ENCODE measurements around the gene RAB11B. TPM values are rescaled to one million over a fixed set of nuclear protein-coding genes. Genes with fewer than 3 reads are reported as not detected.

RAB11B gene
- total and polyA plus RNA-seq, 2 of the 13 experiments (the other 11 are each of a cell fraction or from before 2014, with no cell fraction given) = 6.0 to 28.4 TPM

DNA sequence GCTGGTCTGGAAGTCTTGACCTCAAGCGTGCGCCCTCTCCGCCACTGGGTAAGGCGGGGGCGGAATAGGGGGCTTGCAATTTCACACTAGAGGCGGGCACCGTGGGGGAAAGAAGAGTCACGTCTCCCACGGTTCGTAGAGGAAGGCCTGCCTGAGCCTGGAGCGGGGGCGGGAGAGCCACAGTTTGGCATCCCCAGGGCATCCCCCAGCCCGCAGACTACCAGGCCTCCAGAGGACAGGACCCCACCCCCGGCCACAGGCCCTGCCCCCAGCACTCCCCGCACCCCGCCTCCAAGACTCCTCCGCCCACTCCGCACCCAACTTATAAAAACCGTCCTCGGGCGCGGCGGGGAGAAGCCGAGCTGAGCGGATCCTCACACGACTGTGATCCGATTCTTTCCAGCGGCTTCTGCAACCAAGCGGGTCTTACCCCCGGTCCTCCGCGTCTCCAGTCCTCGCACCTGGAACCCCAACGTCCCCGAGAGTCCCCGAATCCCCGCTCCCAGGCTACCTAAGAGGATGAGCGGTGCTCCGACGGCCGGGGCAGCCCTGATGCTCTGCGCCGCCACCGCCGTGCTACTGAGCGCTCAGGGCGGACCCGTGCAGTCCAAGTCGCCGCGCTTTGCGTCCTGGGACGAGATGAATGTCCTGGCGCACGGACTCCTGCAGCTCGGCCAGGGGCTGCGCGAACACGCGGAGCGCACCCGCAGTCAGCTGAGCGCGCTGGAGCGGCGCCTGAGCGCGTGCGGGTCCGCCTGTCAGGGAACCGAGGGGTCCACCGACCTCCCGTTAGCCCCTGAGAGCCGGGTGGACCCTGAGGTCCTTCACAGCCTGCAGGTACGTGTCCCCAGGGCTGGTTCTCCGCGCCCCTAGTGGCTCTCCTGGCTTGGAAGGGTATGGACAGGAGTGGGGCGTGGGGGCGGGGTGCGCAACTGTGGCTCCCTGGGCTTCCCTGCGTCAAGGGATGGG is 26.1 kb upstream of the RAB11B start, which contains the start of gene ANGPTL4 (continued):
- TF ChIP-seq ZNF230 (CRISPR knock-in tag; IDR thresholded peaks at IDR 0.05) (peak; percentile 80; the same call in 1 of the 2 replicates), GATAD2A (CRISPR knock-in tag; IDR thresholded peaks at IDR 0.05) (peak; percentile 29; the same call in 1 of the 2 replicates), ZNF260 (CRISPR knock-in tag; IDR thresholded peaks at IDR 0.05; ENCODE audit: borderline replicate concordance, low read depth) (no peak)
- TF ChIP-seq, protein P1, sequence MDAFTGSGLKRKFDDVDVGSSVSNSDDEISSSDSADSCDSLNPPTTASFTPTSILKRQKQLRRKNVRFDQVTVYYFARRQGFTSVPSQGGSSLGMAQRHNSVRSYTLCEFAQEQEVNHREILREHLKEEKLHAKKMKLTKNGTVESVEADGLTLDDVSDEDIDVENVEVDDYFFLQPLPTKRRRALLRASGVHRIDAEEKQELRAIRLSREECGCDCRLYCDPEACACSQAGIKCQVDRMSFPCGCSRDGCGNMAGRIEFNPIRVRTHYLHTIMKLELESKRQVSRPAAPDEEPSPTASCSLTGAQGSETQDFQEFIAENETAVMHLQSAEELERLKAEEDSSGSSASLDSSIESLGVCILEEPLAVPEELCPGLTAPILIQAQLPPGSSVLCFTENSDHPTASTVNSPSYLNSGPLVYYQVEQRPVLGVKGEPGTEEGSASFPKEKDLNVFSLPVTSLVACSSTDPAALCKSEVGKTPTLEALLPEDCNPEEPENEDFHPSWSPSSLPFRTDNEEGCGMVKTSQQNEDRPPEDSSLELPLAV (CRISPR knock-in tag; conservative IDR thresholded peaks at IDR 0.05; ENCODE audit: low read depth) = no peak
- TF ChIP-seq, protein P2, sequence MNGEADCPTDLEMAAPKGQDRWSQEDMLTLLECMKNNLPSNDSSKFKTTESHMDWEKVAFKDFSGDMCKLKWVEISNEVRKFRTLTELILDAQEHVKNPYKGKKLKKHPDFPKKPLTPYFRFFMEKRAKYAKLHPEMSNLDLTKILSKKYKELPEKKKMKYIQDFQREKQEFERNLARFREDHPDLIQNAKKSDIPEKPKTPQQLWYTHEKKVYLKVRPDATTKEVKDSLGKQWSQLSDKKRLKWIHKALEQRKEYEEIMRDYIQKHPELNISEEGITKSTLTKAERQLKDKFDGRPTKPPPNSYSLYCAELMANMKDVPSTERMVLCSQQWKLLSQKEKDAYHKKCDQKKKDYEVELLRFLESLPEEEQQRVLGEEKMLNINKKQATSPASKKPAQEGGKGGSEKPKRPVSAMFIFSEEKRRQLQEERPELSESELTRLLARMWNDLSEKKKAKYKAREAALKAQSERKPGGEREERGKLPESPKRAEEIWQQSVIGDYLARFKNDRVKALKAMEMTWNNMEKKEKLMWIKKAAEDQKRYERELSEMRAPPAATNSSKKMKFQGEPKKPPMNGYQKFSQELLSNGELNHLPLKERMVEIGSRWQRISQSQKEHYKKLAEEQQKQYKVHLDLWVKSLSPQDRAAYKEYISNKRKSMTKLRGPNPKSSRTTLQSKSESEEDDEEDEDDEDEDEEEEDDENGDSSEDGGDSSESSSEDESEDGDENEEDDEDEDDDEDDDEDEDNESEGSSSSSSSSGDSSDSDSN (CRISPR knock-in tag; IDR thresholded peaks at IDR 0.05) = peak; percentile 82

DNA sequence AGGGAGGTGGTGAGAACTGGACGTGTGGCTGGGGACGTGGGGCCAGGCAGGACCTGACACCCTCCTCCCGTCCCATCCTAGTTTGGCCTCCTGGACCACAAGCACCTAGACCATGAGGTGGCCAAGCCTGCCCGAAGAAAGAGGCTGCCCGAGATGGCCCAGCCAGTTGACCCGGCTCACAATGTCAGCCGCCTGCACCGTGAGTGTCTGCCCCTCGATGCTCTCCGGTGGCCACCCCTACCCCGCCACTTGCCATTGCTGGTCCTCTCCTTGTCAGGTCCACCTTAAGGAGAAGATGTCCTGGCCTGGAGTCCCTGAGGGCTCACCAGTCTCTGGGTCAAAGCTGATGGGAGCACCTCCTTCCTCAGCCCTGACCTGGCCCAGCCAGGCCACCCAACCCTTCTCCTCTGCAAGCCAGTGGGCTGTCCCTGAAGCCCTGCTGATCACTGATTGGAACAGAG is 24.0 kb upstream of the RAB11B start:
- ATAC-seq (no peak), FAIRE-seq (no peak), DNase-seq (ENCODE audit: low spot score) (no peak)
- Histone ChIP-seq H3K27me3 (ENCODE audit: control insufficient read depth in 1 of 2, insufficient read depth in 2 of 2, low read length in 2 of 2) (peaks cover 0 to 3% of the 10 kb centered on the region in 2 experiments; a peak in 1 of 5 replicates), H3K9ac (ENCODE audit: insufficient read depth, low read depth, low read length) (no peak overlapping the region), H3K79me2 (ENCODE audit: insufficient read depth, low read length) (no peaks in the 10 kb centered on the region), H4K20me1 (ENCODE audit: insufficient read depth, low read length) (no peaks in the 10 kb centered on the region), H2AFZ (ENCODE audit: low read length) (no peak overlapping the region), H3K4me3 (replicated peaks in 1 of 3; ENCODE audit: insufficient read depth in 1 of 3, low read depth in 2 of 3, low read length in 3 of 3) (no peak overlapping the region; a peak in 1 of 6 replicates), H3K36me3 (replicated peaks in 1 of 2; ENCODE audit: control insufficient read depth in 1 of 2, insufficient read depth in 2 of 2, low read length in 2 of 2) (peaks cover 0 to 2% of the 10 kb centered on the region in 2 experiments; a peak in 1 of 5 replicates), H3K9me3 (ENCODE audit: low read length) (no peaks in the 10 kb centered on the region), H3K4me2 (ENCODE audit: low read depth, low read length) (peak overlapping the region; percentile 12; the same call in 1 of the 2 replicates), H3K27ac (ENCODE audit: extremely low read length, insufficient read depth, low read length) (no peak overlapping the region), H3K4me1 (ENCODE audit: insufficient read depth, low read length) (peaks cover 75% of the 10 kb centered on the region)
- in situ Hi-C loops (cut with HindIII; ENCODE audit: extremely low pct_ligation_motif_present, low pct_unique_long_range_greater_than_20kb) (no loop called here), intact Hi-C loops (cut with micrococcal nuclease; ENCODE audit: unreplicated experiment) (no loop called here)
- TF ChIP-seq ZNF263 (CRISPR knock-in tag; IDR thresholded peaks at IDR 0.05) = 0 out of 2 replicates have a peak, but pooled peaks have one; percentile 24
- TF ChIP-seq ZFY (CRISPR knock-in tag; IDR thresholded peaks at IDR 0.05) = no peak
- ChIA-PET POLR2A (interaction anchor here (0.5 to 5.1 kb wide), 6 partner anchors 8 to 148 kb away, joined by 3 to 33 read pairs (median 3); partner anchors contain the start of genes RAB11B and ZNF414), CTCF (ENCODE audit: low intra/inter-chr PET ratio, low total read pairs) (no interaction called here)
- no TSS peak for BruUV-seq (replicated peaks)
- WGBS (ENCODE audit: low lambda C conversion rate) = 94% methylated on average over 3 of the region's 11 CpGs
